A549 treated with Mapracorat at 1 μM for 4 hours (cell line): ENCODE measurements around the gene CFAP20. TPM values are rescaled to one million over a fixed set of nuclear protein-coding genes. Genes with fewer than 3 reads are reported as not detected.

Experiments
- total RNA-seq: library from RNA; stranded (reverse); fragments of 200-300 nt; extraction: Qiagen RNA extraction; gene quantifications from 5 replicates; pipeline ENCODE4 v1.2.3, GENCODE V29; 2022

CFAP20 gene
- 51.3 to 56.8 TPM (median 52.5 TPM) in 5 replicates for total RNA-seq

GRCh38 chr16:58129097-58129936 lies at the start of gene CFAP20:
TSS of gene CFAP20 (minus strand) at chr16:58129381. CDS start at chr16:58129115, 266 bp downstream.

Other genes starting within 250 kb of the CFAP20 start
- 0.05 to 0.49 TPM (median 0.08 TPM) in 5 replicates for gene CNGB1, start 158.3 kb downstream of the CFAP20 start, total RNA-seq
- gene ZNF319, start 128.7 kb downstream of the CFAP20 start, total RNA-seq, result 10.5 to 16.9 TPM (median 14.1 TPM) in 5 replicates
- gene USB1, start 128.0 kb downstream of the CFAP20 start, total RNA-seq, result 73.6 to 86.9 TPM (median 80.0 TPM) in 5 replicates
- gene MMP15, start 103.6 kb downstream of the CFAP20 start, total RNA-seq, result 30.3 to 45.9 TPM (median 42.3 TPM) in 5 replicates
- gene CSNK2A2, start 68.7 kb upstream of the CFAP20 start, total RNA-seq, result 50.3 to 63.1 TPM (median 52.9 TPM) in 5 replicates
- not detected in 5 replicates for gene PRSS54, start 165.6 kb upstream of the CFAP20 start, total RNA-seq